ENCODE data around the gene PDGFC.

PDGFC gene

DNA sequence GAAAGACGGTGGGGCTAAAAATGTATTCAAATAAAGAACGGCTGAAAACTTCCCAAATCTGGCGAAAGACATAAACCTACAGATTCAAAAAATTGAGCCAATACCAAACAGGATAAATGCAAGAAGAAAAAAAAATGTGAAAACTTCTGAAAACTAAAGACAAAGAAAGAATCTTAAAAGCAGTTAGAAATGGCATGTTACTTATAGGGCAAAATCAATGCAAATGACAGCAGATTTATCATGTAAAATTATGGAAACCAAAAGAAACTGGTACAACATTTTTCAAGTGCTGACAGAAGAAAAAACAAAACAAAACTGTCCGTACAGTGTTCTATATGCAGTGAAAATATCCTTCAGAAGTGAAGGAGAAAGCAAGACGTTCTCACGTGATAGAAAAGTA, 239.0 kb downstream of the PDGFC start:
- DNase-seq: no peak

- no peak for DNase-seq
Observed at GRCh38 chr4:156729416-156729815, 242.2 kb downstream of the PDGFC start.

DNA sequence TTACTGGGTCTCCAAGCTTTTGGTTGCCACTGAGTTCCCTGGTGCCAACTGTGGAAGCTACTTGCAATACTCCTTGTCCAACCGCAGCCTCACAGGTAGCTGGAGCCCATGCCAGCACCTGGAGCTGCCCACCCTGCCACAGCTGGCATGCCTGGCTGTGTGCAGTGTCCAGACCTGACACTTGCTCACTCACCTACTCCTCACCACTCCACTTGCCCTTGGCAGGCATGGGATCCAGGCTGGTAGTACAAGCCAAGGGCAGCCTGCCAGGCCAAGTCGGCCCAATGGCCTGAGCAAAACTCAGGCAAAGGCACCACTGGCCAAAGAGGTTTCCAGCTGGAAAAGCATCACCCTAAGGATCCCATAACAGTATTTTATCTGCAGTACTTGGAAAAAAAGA, 246.3 kb downstream of the PDGFC start:
- no peak for DNase-seq

- no peak for DNase-seq
Observed at GRCh38 chr4:156723951-156724668, 247.5 kb downstream of the PDGFC start.

GRCh38 chr4:156718226-156718625, 253.4 kb downstream of the PDGFC start:
- DNase-seq: no peak

- DNase-seq: no peak
Observed at GRCh38 chr4:156711193-156711590, 260.4 kb downstream of the PDGFC start.

Data from NK-92 treated with Interleukin-12 subunit alpha and Interleukin-12 subunit beta, amount 100 ng/mL, for 24 hours (cell line).